HFF-Myc (cell line): ENCODE data around the gene EZR.

ENCODE experiments used
- DNase-seq: peaks from one replicate; pipeline ENCODE4 v3.0.0-alpha.2; 2011; ENCODE audit warnings: low read depth; ENCODE audit errors: extremely low read depth
- H3K4me3 ChIP-seq: replicated peaks from 2 replicates; pipeline ENCODE4 v1.5.1; 2011; ENCODE audit warnings: low read depth, mild to moderate bottlenecking, control low read depth, low read length
- TF ChIP-seq, protein P1 (sequence below): IDR thresholded peaks from 2 replicates; pipeline ENCODE4 v1.5.1; 2012; ENCODE audit warnings: mild to moderate bottlenecking, low read depth, low read length, control low read depth; ENCODE audit errors: missing control alignments

Gene EZR

DNA sequence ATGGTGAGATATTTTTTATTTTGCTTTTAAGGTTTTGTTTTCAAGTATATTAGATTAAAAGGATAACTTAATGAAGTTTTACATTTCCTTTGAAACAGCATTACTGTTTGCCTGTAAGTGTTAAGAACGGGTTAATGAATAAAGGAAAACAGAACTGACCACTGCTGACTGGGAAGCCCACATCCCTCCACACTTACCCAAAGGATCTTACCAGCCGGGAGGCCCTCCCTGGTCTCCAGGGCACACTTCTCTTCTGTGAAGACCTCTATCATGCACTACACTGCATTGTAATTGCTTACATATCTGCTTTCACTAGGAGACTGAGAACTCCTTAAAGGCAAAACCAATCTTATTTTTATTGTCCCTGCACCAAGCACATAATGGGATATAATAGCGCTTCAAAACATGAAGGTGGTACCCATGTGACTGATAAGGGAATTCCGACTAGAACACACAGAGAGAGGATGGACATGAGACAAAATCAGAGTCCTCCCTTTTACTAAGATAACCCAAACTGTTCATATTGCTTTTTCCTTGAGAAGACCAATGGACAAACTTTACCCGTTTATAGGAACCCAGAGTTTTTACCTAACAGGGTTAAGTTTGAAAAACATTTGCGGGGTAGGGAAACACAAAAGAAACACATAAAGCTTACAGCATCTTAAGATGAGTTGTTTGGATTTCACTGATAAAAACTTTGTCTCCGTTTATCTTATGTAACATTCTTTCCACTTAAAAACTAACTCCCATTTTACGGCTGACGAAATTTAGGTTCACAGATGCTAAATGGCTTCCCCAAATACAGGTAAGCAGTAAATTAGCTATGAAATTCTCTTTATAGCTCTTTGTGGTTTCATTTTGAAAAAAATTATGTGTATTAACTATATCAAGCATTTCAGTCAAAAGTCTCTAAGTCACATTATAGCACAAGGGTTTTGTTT lies 8.7 kb downstream of the EZR start:
- H3K4me3 ChIP-seq = no peak overlapping the region
- TF ChIP-seq, protein P1, sequence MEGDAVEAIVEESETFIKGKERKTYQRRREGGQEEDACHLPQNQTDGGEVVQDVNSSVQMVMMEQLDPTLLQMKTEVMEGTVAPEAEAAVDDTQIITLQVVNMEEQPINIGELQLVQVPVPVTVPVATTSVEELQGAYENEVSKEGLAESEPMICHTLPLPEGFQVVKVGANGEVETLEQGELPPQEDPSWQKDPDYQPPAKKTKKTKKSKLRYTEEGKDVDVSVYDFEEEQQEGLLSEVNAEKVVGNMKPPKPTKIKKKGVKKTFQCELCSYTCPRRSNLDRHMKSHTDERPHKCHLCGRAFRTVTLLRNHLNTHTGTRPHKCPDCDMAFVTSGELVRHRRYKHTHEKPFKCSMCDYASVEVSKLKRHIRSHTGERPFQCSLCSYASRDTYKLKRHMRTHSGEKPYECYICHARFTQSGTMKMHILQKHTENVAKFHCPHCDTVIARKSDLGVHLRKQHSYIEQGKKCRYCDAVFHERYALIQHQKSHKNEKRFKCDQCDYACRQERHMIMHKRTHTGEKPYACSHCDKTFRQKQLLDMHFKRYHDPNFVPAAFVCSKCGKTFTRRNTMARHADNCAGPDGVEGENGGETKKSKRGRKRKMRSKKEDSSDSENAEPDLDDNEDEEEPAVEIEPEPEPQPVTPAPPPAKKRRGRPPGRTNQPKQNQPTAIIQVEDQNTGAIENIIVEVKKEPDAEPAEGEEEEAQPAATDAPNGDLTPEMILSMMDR = no peak
- DNase-seq = no peak

DNA sequence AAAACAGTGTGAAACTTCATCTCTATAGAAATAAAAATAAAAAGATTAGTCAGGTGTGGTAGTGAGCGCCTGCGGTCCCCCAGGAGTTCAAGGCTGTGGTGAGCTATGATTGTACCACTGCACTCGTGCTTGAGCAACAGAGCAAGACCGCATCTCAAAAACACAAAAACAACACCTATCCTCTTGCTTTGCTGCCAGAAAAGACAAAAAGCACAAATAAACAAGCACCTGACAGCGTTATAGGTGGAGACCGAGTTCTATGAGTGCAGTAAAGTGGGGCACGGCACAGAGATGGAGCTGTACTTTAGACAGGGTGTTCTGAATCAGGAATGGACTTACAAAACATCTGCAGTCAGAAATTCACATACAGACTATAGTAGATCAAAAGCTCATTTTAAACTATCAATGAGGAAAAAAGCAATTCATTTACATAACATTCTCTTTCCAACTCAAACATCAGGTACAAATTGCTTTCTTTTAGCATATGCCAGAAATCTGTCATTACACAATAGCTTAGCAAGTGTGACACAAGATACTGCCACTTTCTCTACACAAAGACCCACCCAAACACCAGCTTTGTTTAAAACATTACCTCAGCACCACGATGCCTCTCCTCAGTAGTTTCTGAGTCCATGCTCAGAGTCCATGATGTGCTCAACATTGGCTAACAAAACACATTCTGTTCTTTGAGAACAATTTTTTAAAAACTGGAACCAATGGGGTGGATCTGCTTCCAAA lies 10.1 kb downstream of the EZR start:
- no peak for DNase-seq
- TF ChIP-seq, protein P1 = no peak
- H3K4me3 ChIP-seq = no peak overlapping the region

DNA sequence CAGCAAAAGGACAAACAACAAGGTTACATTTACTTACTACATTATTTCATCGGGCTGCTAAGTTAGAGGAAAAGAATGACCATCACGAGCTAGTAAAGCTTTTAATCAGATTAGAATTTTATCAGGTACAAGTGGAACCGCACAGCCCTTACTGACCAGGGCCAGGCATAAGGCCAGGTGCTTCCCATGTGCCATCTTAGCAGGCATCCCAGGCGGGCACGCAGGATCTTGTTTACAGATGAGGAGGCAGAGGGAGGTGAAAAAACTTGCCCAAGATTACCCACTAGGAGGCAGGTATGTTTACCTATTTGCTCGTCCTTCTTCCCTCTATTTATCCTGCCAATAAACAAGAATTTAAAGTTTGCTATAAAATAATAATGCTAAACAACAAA lies 10.7 kb downstream of the EZR start:
- TF ChIP-seq, protein P1 = no peak
- no peak for DNase-seq
- H3K4me3 ChIP-seq = no peak overlapping the region

DNA sequence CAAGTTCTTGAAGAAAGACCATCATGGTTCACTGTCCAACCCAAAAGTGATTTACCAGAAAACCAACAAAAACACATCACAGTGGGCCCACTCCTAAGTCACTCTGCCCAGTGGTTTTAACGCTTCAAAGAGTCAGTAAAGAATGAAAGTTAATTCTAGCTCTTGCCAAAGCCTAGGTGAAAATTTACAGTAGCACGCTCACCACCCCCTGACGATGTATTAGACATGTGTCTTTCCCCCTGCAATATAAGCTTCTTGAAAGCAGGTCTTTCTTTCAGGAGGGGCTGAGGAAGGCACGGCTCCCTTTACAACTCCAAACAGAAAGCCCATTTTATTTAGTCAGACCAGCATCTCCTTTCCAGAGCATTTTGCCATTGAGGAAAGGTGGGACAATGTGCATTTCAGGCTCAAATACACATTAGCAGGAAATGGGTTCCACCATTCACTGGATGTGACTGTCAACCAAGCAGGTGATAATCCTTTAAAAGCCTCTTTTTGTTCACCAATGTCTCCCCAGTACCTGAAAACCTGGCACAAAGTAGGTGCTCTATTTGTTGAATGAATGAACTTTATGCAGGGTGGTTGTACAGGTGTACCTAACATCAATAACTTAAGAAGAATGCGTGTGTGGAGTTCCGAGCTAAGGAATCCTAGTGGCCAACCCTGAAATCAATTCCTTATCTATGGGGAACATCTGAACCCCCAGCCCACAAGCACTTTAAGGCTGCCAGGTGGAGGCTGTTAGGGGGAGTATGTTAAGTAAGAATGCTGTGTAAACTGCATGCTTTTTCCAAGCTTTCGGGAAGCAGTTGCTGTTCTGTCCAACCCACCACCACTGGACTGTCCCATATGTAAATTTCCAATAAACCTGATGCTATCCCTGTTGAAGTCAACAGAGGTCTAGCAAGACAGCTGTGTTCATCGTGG lies 11.4 kb downstream of the EZR start:
- TF ChIP-seq, protein P1 = no peak
- no peak for DNase-seq
- no peak overlapping the region for H3K4me3 ChIP-seq

DNA sequence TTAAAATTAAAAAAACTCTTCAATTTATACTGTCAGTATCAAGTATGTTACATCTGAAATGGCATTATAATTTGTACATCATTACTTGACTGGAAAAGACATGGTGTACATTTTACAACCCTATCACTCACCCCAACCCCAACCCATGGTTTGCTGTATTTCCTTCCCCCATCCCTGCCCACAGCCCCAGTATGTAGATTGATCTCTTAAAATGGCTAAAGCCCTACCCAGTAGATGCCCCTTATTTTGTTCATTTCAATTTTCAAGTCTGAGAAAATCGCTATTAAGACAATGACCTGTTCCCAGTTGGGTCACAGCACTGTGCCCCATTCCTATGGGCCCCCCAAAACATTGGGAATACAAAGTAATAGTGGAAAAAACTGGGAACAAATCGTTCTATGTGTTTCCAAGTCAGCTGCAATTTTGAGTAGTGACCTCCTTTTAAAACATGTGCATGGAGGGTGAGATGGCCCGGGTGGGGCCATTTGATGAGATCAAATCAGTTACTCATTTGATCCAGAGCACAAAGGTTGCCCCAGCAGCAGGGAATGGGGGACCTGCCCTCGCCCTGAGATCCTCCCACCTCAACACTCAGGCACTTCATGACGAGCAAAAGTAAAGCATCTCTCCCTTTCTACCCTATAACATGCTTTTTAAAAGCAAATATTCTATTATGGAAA lies 13.3 kb downstream of the EZR start:
- TF ChIP-seq, protein P1 = no peak
- no peak for DNase-seq
- no peak overlapping the region for H3K4me3 ChIP-seq

DNA sequence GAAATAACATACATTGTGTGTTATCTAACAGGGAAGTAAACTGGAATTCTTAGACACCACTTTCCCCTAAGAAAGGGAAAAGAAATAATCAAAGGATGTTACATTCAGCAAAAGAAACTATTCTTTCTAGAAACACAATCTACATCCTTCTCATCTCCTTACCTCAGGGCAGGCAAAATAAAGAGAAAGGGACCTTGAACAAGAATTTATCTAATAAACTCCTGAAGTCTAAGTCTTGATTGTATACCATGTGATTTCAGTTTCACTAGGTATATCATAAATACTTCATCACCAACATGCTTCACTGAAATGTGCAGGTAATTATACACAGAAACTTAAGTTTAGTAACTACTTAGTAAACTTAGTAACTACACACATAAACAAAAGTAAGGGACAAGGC lies 15.0 kb downstream of the EZR start:
- no peak overlapping the region for H3K4me3 ChIP-seq
- TF ChIP-seq, protein P1 = no peak
- no peak for DNase-seq
